Subcutaneous abdominal adipose tissue (tissue), 5 donors: Measurements from ENCODE around the gene SLIT3.

Experiments used
- H3K27ac ChIP-seq: one replicate; pipeline ENCODE4 v1.7.0; 2013; ENCODE audit warnings: low read depth, mild to moderate bottlenecking, inconsistent platforms, low read length, moderate library complexity
- H3K27me3 ChIP-seq, 5 donors: one replicate each; pipeline ENCODE4 v1.7.0; 2013; ENCODE audit warnings: low read length in 5 of 5, inconsistent platforms in 1 of 5; ENCODE audit not compliant: control insufficient read depth in 5 of 5, insufficient read depth in 4 of 5
- H3K36me3 ChIP-seq, 5 donors: one replicate each; pipeline ENCODE4 v1.7.0; 2013; ENCODE audit warnings: low read length in 5 of 5; ENCODE audit not compliant: control insufficient read depth in 5 of 5, insufficient read depth in 5 of 5
- H3K4me1 ChIP-seq, 5 donors: one replicate each; pipeline ENCODE4 v1.7.0; 2013; ENCODE audit warnings: low read length in 5 of 5, mild to moderate bottlenecking in 3 of 5, moderate library complexity in 1 of 5; ENCODE audit not compliant: control insufficient read depth in 5 of 5, insufficient read depth in 5 of 5
- H3K4me3 ChIP-seq, 5 donors: one replicate each; pipeline ENCODE4 v1.7.0; 2013; ENCODE audit warnings: low read length in 5 of 5, low read depth in 1 of 5
- H3K9ac ChIP-seq, 5 donors: one replicate each; pipeline ENCODE4 v1.7.0; 2013; ENCODE audit warnings: low read length in 5 of 5, mild to moderate bottlenecking in 4 of 5, moderate library complexity in 3 of 5
- H3K9me3 ChIP-seq, 5 donors: one replicate each; pipeline ENCODE4 v1.7.0; 2013; ENCODE audit warnings: low read length in 5 of 5; ENCODE audit not compliant: control insufficient read depth in 5 of 5
- donor health status: healthy.
- donor health status: healthy.
- donor health status: healthy.
- donor health status: healthy.
- donor health status: healthy.

SLIT3 gene

DNA sequence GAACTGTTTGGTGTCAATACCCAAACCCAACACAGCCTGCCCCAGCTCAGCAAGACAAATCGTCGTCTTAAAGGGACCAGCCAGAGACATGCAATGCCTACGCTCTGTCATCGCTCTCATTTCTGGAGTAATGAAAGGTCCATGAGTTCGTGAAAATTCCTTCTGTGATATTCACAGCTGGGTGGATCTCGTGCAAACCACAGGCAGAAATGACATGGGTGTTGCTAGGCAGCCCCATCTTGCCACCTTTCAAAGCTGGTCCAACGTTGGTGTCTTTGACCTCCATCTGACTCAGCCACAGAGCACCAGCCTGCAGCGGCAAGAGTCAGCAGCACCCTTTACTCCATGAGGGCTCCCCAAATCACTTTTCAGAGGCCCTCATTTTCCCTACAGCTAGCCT, 215.3 kb downstream of the SLIT3 start:
- H3K4me1 ChIP-seq: no peaks in the 10 kb centered on the region
- no peak overlapping the region for H3K27ac ChIP-seq
- H3K4me3 ChIP-seq: no peak overlapping the region
- H3K27me3 ChIP-seq: no peaks in the 10 kb centered on the region
- H3K9ac ChIP-seq: no peak overlapping the region
- no peaks in the 10 kb centered on the region for H3K36me3 ChIP-seq
- peaks cover 0 to 5% (median 2%) of the 10 kb centered on the region in 5 donors for H3K9me3 ChIP-seq

GRCh38 chr5:169085212-169085611, 215.7 kb downstream of the SLIT3 start:
- Histone ChIP-seq H3K9me3 (peaks cover 0 to under 1% (median 0%) of the 10 kb centered on the region in 5 donors), H3K9ac (no peak overlapping the region), H3K27me3 (no peaks in the 10 kb centered on the region), H3K27ac (no peak overlapping the region), H3K4me1 (no peaks in the 10 kb centered on the region), H3K4me3 (no peak overlapping the region), H3K36me3 (no peaks in the 10 kb centered on the region)

DNA sequence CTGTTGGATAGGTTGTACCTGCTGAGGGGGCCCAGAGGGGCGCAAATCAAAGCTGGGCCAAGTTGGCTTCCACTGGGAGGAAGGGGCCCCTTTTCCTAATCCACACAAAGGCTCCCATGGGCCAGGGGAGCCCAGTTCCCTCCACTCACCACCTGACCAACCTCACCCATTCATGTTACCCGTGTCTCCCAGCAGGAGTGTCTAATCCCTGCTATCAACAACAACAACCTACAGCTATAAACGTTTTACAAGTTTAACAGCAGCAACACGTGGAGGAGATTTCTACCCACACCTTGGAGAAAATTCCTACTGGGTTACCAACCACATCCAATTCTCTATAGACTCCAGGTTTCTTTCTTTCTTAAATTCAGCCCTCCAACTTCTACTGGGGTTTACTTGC, 216.2 kb downstream of the SLIT3 start:
- Histone ChIP-seq H3K27me3 (no peaks in the 10 kb centered on the region), H3K27ac (no peak overlapping the region), H3K9me3 (no peaks in the 10 kb centered on the region), H3K9ac (no peak overlapping the region), H3K4me1 (no peaks in the 10 kb centered on the region), H3K36me3 (no peaks in the 10 kb centered on the region), H3K4me3 (no peak overlapping the region)

- Histone ChIP-seq H3K9ac (no peak overlapping the region), H3K4me1 (no peaks in the 10 kb centered on the region), H3K9me3 (no peaks in the 10 kb centered on the region), H3K27me3 (no peaks in the 10 kb centered on the region), H3K36me3 (no peaks in the 10 kb centered on the region), H3K4me3 (no peak overlapping the region), H3K27ac (no peak overlapping the region)
Observed at GRCh38 chr5:169083394-169084018, 217.4 kb downstream of the SLIT3 start.

DNA sequence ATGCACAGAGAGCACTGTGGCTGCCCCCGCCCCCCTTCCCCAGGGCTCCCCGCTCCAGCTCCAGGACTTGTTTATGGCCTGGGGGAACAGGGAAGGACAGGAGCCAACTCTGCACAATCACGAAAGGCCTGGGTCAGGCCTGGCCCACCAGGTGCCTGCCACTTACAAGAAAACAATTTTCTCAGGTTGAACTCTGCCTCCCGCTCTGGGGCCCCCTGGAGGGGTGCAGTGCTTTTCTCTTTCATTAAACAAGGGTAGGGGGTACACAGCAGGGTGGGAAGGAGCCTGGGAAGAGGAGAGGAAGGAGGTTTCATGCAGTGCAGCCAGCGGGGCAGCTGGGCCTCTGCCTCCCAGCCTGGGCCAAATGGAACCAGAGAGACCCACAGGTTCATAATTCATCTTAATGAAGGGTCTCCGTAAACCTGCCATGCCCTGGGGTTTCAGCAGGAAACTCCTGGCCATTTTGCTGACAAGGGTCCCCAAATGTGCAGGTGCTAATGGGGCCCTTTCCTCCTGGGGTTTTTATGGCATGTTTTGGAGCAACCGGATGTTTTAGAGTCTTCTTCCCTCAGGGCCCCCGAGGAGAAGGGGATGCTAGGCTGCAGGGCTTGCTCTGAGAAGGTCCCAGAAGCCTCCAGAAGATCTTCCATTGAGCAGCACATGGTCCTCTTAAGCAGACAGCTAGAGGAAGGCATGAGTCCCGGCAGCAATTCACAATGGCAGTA, 219.8 kb downstream of the SLIT3 start:
- Histone ChIP-seq H3K27ac (no peak overlapping the region), H3K36me3 (no peaks in the 10 kb centered on the region), H3K9ac (no peak overlapping the region)

GRCh38 chr5:169080448-169080911, 220.5 kb downstream of the SLIT3 start:
- no peaks in the 10 kb centered on the region for H3K27me3 ChIP-seq
- H3K36me3 ChIP-seq: peaks cover 0 to 2% (median 0%) of the 10 kb centered on the region in 5 donors
- H3K27ac ChIP-seq: no peak overlapping the region
- no peaks in the 10 kb centered on the region for H3K9me3 ChIP-seq
- no peak overlapping the region for H3K9ac ChIP-seq
- no peaks in the 10 kb centered on the region for H3K4me1 ChIP-seq
- no peak overlapping the region for H3K4me3 ChIP-seq

More for the DNA sequence above, 219.8 kb downstream of the SLIT3 start:
- no peaks in the 10 kb centered on the region for H3K4me1 ChIP-seq
- H3K4me3 ChIP-seq: no peak overlapping the region
- H3K27me3 ChIP-seq: no peaks in the 10 kb centered on the region
- no peaks in the 10 kb centered on the region for H3K9me3 ChIP-seq

GRCh38 chr5:169079697-169080096, 221.2 kb downstream of the SLIT3 start:
- H3K27ac ChIP-seq: no peak overlapping the region
- H3K27me3 ChIP-seq: no peaks in the 10 kb centered on the region
- H3K9ac ChIP-seq: no peak overlapping the region
- H3K4me1 ChIP-seq: no peaks in the 10 kb centered on the region
- H3K36me3 ChIP-seq: peaks cover 0 to 3% (median 0%) of the 10 kb centered on the region in 5 donors
- no peak overlapping the region for H3K4me3 ChIP-seq
- no peaks in the 10 kb centered on the region for H3K9me3 ChIP-seq

DNA sequence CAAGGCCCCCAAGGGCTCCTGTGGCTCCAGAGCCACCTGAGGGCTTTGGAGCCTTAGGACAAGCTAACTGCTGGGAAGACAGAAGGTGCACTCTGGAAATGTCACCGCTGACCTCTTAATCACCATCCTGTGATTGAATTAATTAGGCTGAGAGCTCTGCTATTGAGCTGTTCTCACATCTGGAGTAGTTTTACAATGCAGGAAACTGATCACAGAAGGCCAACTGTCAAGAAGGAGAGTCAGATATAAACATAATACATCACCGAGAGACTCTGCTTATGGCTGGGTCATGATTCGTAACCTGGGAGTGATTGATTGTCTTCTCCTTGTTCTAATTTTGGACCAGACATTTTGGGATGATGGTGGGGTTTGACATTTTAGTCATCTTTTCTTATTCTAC, 226.1 kb downstream of the SLIT3 start:
- no peak overlapping the region for H3K9ac ChIP-seq
- H3K9me3 ChIP-seq: no peaks in the 10 kb centered on the region
- H3K4me3 ChIP-seq: no peak overlapping the region
- H3K27me3 ChIP-seq: no peaks in the 10 kb centered on the region
- no peak overlapping the region for H3K27ac ChIP-seq
- H3K4me1 ChIP-seq: peaks cover 0 to 4% (median 0%) of the 10 kb centered on the region in 5 donors
- peaks cover 0 to 3% (median 0%) of the 10 kb centered on the region in 5 donors for H3K36me3 ChIP-seq

DNA sequence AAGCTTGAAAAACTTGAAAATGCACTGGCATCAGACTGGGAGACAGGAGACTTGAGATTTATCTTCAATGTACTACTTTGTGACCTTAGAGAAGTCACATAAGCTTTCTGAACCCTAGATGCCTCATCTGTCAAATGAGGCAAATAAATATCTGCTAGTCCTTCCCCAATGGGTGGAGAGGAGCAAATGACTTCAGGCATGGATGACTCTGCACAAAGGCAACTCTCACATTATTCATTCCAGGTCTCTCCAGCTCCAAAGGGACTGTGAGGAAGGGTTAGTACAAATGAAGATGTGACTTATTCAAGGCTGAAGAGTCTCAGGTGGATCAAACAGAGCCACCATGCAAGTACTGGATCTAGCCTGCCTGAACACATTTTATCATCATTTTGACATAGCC, 228.7 kb downstream of the SLIT3 start:
- Histone ChIP-seq H3K9me3 (no peaks in the 10 kb centered on the region), H3K27ac (no peak overlapping the region), H3K4me1 (peaks cover 0 to 4% (median 0%) of the 10 kb centered on the region in 5 donors), H3K27me3 (no peaks in the 10 kb centered on the region), H3K36me3 (peaks cover 0 to 3% (median 0%) of the 10 kb centered on the region in 5 donors), H3K9ac (no peak overlapping the region), H3K4me3 (no peak overlapping the region)

- Histone ChIP-seq H3K27me3 (no peaks in the 10 kb centered on the region), H3K36me3 (peaks cover 0 to under 1% (median 0%) of the 10 kb centered on the region in 5 donors), H3K27ac (no peak overlapping the region), H3K4me3 (no peak overlapping the region), H3K4me1 (peaks cover 0 to 9% (median 4%) of the 10 kb centered on the region in 5 donors), H3K9me3 (no peaks in the 10 kb centered on the region), H3K9ac (no peak overlapping the region)
Observed at GRCh38 chr5:169070413-169070812, 230.5 kb downstream of the SLIT3 start.
